HG02759 (cell line): ENCODE measurements around the gene PARN.
"Not testable (repeated sequence)": the region's sequence is repeated elsewhere in the genome, so short reads cannot be mapped to it uniquely, and the experiment has no call there.

Experiments
- ATAC-seq: cut with Tn5 transposase; IDR thresholded peaks from one replicate; pipeline ENCODE4 v1.9.1; 2021; ENCODE audit warnings: mild to moderate bottlenecking, moderate library complexity; ENCODE audit not compliant: unreplicated experiment

The PARN gene

GRCh38 chr16:14576069-14576468 lies 54.0 kb downstream of the PARN start:
- ATAC-seq: no peak

GRCh38 chr16:14574698-14575415 lies 55.2 kb downstream of the PARN start:
- not testable (repeated sequence) for ATAC-seq

GRCh38 chr16:14572535-14572934 lies 57.5 kb downstream of the PARN start:
- ATAC-seq: no peak

- no peak for ATAC-seq
Measured at GRCh38 chr16:14569213-14569612, 60.8 kb downstream of the PARN start.

- no peak for ATAC-seq
Measured at GRCh38 chr16:14566599-14566998, 63.5 kb downstream of the PARN start.

- ATAC-seq: no peak
Measured at GRCh38 chr16:14565688-14566025, 64.4 kb downstream of the PARN start.

- no peak for ATAC-seq
Measured at GRCh38 chr16:14564861-14565687, 65.0 kb downstream of the PARN start.

GRCh38 chr16:14564323-14564722 lies 65.7 kb downstream of the PARN start:
- no peak for ATAC-seq

GRCh38 chr16:14562691-14563491 lies 67.2 kb downstream of the PARN start:
- ATAC-seq: no peak

GRCh38 chr16:14560523-14560922 lies 69.5 kb downstream of the PARN start:
- ATAC-seq: no peak

- ATAC-seq: no peak
Measured at GRCh38 chr16:14559809-14560241, 70.2 kb downstream of the PARN start.

GRCh38 chr16:14553447-14553846 lies 76.6 kb downstream of the PARN start:
- ATAC-seq: no peak

- no peak for ATAC-seq
Measured at GRCh38 chr16:14549789-14550153, 80.3 kb downstream of the PARN start.

GRCh38 chr16:14548933-14549788 lies 80.9 kb downstream of the PARN start:
- no peak for ATAC-seq

GRCh38 chr16:14545346-14545884 lies 84.6 kb downstream of the PARN start:
- no peak for ATAC-seq

- ATAC-seq: not testable (repeated sequence)
Measured at GRCh38 chr16:14544846-14545245, 85.2 kb downstream of the PARN start.

GRCh38 chr16:14539631-14540030 lies 90.4 kb downstream of the PARN start:
- ATAC-seq: no peak

- no peak for ATAC-seq
Measured at GRCh38 chr16:14539156-14539555, 90.9 kb downstream of the PARN start.

GRCh38 chr16:14538604-14539003 lies 91.5 kb downstream of the PARN start:
- ATAC-seq: no peak

- ATAC-seq: no peak
Measured at GRCh38 chr16:14531613-14532012, 98.4 kb downstream of the PARN start.
